Skeletal muscle cell (primary cell): ENCODE data around the gene SLK.

Experiments
- DNase-seq: peaks from one replicate; pipeline ENCODE4 v3.0.0-alpha.2; 2010; ENCODE audit warnings: low read depth
- H3K4me3 ChIP-seq: 2 replicates; pipeline ENCODE4 v1.5.1; 2011; ENCODE audit warnings: low read depth, mild to moderate bottlenecking, control low read depth, low read length, moderate library complexity

SLK gene

DNA sequence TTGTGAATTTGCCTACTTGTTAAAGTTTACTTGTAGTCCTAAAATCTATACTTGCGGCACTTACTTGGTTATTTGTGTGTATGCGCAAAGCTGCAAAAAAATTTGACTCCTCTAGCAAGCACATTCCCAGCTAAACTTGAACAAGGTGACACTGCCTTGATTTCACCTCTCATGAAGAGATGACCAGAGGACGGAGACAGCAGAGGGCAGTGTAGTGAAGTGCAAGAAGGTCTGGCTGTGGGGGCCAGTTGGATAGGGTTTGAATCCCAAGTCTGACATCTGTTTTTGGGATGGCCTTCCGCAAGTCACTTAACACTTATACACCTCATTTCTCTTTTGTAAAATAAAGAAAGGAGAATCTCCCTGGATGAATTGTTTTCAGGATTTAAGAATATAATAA is 15.7 kb downstream of the SLK start:
- no peak for DNase-seq
- H3K4me3 ChIP-seq, result no peak overlapping the region

DNA sequence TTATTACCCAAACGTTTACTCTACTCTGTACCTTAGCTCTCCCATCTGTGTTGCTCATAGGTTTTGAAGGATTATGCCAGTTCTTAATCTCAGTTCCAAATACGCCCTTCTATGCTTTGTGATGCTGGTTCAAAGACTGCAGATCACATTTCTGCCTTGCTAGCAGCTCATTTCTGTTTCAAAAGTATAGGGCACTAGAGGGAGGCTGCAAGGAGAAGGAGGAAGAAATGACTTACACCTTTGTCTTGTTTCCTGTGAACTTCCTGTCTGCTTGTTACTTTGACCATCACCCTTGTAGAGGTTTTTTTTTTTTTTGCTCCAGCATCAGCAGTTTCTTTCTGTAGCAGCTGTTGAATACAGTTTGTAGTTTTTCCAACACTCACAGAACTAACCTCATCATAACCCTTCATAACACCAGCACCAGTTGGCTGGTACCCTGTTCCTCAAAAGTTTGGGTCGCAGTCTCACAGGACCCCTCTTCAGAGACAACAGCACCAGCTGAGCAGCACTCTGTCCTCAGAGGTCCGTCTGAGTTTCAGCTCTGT is 16.5 kb downstream of the SLK start:
- H3K4me3 ChIP-seq, result no peak overlapping the region
- no peak for DNase-seq

DNA sequence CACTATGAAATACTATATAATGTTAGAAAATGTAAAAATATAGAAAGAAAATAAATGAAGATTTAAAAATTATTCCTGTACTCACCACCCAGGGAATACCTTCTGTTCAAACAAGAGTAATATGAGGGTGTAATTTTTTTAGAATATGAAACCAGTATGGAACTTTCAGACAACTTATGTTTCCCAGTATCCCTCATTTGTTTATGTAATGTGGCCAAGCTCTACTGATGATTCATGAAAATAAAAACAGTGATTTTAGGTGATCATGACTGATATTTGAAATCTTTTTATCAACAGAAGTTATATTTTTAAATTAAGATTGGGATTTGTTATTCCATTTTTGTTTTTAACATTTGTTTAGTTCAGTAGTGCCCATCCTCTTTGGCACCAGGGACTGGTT is 18.8 kb downstream of the SLK start:
- DNase-seq, result no peak
- no peak overlapping the region for H3K4me3 ChIP-seq

DNA sequence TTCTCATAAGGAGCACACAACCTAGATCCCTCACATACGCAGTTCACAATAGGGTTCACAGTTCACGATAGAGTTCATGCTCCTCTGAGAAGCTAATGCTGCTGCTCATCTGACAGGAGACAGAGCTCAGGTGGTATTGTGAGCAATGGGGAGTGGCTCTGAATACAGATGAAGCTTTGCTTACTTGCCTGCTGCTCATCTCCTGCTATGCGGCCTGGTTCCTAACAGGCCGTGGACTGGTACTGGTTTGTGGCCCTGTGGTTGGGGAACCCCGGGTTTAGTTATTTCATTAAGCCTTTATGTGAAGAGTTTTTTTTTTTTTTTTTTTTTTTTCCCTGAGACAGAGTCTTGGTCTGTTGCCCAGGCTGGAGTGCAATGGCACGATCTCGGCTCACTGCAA is 19.4 kb downstream of the SLK start:
- no peak overlapping the region for H3K4me3 ChIP-seq
- no peak for DNase-seq

DNA sequence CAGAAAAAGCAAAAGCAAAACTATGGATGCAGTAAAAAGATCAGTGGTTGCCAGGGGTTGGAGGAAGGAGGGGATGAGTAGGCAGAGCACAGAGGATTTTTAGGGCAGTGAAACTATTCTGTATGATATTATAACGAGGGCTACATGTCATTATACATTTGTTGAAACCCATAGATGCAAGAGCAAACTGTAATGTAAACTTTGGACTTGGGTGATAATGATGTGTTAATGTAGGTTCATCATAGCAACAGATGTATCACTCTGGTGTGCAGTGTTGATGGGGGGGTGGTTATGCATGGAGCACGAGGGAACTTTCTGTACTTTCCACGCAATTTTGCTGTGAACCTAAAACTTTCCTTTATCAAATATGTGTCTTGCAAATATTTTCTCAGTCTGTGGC is 23.2 kb downstream of the SLK start:
- H3K4me3 ChIP-seq, result no peak overlapping the region
- no peak for DNase-seq

DNA sequence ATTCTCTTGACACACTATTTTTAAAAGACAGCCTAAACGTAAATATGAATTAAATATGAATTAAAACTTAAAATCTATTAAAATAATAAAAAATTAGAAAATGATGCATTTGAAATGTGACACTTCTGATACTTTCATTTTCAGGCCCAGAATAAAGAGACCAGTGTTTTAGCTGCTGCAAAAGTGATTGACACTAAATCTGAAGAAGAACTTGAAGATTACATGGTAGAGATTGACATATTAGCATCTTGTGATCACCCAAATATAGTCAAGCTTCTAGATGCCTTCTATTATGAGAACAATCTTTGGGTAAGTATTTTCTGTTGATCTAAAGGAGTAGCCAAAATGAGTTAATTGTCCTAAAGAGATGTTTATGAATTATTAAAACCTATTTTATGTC is 23.6 kb downstream of the SLK start:
- no peak overlapping the region for H3K4me3 ChIP-seq
- no peak for DNase-seq

DNA sequence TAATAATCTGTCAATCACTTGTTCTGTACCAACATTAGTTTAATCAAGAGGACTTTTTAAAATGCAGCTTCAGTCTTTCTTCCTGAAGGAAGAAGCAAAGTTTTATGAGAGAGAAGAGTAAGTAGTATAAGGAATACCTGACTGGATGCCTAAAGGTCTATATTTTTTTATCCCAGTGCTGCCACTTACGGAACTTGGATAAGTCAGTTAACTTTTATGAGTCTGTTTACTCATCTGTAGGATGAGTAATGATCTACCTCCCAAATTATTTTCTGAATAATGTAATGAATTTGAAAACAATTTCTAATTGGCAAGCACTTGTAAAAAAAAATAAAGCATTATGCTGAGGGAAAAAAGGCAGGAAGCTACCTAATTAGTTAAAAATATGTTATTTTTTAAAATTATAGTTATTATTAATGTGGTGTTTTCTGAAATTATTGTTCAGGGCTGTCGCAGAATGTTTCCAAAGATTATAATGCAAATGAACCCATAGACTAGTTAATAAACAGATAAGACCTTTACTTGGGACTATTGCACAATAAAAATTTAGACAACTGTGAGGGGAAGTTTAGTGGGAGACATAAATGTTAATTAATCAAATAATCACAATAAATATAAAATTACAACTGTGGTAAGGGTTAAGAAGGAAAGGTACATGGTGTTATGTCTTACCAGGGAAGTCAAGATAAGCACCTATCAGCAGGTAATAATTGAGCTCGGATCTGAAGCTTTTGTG is 24.6 kb downstream of the SLK start:
- no peak for DNase-seq
- no peak overlapping the region for H3K4me3 ChIP-seq

DNA sequence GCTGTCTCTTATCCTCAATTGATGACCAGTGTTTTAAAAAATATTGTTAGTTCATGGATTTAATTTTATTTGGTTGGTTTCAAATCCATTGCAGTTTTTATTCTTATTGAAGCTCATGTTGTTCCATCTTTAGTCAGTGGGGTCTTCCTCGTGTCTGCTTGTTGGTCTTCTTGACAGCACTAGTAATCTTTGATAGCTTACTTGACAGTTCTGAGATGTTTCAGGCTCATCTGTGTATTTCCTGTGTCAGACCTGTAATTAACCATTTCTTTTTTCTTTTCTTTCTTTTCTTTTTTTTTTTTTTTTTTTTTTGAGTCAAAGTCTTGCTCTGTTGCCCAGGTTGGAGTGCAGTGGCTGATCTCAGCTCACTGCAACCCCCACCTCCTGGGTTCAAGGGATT is 28.2 kb downstream of the SLK start:
- DNase-seq, result no peak

DNA sequence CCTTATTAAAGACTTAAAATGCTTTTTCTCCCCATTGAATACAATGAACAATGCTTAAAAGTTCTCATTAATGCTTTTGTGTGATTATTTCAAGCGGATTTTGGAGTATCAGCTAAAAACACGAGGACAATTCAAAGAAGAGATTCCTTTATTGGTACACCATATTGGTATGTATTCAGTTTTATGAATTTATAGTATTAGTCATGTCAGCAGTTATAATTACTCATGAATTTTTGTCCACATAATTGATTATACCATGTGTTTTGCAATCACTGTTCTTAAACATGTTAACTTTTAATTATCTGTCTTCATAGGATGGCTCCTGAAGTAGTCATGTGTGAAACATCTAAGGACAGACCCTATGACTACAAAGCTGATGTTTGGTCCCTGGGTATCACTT is 31.9 kb downstream of the SLK start:
- no peak overlapping the region for H3K4me3 ChIP-seq
- no peak for DNase-seq

More for the DNA sequence above, 28.2 kb downstream of the SLK start:
- H3K4me3 ChIP-seq, result no peak overlapping the region

DNA sequence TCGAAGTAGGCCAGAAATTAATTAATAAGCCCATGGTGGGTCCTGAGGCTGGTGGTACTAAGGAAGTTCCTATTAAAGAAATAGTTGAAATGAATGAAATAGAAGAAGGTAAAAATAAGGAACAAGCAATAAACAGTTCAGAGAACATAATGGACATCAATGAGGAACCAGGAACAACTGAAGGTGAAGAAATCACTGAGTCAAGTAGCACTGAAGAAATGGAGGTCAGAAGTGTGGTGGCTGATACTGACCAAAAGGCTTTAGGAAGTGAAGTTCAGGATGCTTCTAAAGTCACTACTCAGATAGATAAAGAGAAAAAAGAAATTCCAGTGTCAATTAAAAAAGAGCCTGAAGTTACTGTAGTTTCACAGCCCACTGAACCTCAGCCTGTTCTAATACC is 36.0 kb downstream of the SLK start:
- no peak overlapping the region for H3K4me3 ChIP-seq
- DNase-seq, result no peak

DNA sequence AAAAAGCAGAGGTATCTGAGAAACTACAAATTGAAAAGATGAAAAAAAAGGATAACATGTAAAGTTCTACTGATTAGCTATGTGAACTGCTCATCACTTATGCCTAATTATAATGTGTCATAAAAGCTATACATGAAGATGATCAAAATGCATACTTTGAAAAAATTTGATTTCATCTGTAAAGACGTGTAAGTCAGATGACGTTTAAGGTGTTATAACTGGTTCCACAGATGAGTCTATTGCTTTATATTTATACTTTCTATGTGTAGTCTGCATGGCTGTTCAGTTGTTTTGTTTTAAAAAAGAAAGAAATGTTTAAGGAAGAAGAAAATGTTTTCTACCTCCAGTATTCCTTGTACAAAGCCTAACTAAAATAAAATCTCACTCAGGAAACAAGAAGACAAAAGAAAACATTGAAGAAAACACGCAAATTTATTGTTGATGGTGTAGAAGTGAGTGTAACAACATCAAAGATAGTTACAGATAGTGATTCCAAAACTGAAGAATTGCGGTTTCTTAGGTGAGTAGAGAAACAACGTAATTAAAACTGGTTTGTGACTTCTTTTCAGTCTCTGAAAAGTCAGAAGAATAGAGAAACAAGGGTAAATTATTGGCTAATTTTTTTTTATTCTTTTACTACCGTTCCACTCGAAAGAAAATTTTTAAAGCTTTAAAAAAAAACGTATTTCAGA is 38.4 kb downstream of the SLK start:
- DNase-seq, result no peak
- no peak overlapping the region for H3K4me3 ChIP-seq

DNA sequence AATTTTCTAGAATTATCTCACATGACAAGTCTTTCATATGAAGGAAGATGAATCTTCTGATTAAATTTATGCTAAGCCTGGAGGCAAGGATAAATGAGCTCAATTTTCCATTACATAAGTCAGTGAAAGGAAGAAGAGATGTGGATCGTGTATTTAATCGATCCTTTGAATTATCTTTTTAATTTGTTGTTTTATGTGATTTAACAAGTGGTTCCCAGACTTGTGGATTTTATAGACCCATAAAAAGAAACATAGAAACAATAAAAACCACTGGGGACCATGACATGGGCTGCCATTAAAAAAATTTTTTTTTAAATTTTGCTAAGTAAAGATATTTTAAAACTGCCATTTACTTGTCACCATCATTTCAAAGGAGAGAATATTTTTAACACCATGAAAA is 45.0 kb downstream of the SLK start:
- H3K4me3 ChIP-seq, result no peak overlapping the region
- no peak for DNase-seq

DNA sequence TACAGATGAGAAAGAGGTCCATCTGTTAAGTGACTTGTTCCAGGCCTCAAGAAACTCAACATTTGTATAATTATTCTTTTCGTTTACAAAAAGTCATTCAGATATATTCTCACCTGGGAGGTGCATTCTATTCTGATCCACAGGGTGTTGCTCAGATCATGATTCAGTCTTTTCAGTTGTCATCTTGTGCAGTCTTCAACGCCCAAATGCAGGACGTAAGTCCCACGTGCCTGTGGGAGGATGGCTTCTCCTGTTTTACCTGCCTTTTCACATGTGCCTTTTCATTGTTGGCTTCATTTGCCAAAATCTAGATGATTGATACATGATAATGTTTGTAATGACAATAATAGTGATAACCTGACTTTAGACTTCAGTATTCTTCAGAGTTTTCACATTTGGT is 46.5 kb downstream of the SLK start:
- H3K4me3 ChIP-seq, result no peak overlapping the region
- no peak for DNase-seq

DNA sequence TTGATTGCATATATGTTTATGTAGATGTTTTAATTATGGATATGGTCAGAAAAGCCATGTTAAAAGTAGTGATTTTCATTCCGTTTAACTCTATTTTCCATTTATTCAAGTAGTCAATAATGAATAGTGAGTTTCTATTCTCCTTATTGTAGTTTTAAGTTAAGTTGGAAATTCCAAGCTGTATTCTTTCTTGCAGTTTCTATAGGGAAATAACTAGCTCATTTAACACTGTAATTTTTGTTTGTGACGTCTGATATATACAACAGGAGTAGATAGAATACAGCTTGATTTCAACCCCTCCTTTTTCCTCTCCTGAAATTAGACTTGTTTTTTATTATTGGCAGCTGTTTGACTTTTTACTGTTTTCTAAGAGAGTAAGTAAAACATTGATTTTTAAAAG is 47.2 kb downstream of the SLK start:
- no peak for DNase-seq
- no peak overlapping the region for H3K4me3 ChIP-seq

DNA sequence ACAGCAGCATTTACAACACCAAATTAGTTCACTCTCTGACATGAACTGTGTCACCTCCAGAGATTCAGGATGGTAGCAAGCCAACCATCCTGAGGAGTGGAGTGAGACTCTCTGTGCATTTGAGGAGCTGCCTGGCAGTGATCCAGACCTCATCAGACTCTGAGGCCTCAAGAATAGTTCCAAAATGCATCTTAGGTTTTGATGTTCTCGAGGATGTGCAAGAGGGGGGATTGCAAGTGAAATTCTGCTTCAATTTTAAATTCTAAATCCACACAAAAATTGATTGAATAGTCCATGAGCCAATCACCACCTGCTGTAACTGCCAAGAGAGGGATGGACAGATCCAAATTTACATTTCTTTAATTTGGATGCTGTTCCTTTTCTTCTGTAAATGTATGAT is 49.7 kb downstream of the SLK start:
- H3K4me3 ChIP-seq, result no peak overlapping the region
- no peak for DNase-seq

DNA sequence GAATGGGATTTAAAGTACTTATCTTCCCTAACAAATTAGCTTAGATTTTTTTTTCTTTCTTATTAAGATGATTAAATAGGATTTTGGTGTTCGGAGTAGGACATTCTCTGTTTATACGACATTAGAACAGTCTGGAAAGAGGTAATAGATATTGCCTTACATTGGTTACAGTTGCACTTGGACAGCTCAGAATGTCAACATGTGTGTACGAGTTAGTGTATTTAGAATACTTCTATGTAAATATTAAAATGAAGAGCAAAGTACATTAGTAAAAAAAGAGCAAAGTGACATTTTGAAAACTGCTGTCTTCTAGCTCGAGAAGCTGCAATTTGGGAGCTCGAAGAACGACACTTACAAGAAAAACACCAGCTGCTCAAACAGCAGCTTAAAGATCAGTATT is 51.5 kb downstream of the SLK start:
- no peak for DNase-seq
- no peak overlapping the region for H3K4me3 ChIP-seq

DNA sequence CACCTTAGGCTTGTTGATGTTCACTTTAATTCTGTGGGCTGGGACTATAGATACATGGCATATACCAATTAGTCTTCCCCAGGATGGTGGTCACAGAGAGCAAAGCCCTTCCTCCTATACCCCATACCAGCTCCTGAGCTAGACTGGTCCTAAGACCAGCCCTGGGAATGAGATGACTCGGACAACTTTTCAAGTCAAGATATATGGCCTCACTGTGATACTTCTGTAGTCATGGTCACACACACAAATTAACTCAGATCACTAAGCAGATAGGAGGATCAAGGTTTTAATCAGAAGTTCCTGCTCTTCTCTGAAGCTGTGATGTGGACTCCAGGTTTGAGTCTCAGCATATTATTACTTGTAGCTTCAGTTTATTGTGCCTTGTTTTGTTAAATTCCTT is 53.1 kb downstream of the SLK start:
- no peak for DNase-seq

DNA sequence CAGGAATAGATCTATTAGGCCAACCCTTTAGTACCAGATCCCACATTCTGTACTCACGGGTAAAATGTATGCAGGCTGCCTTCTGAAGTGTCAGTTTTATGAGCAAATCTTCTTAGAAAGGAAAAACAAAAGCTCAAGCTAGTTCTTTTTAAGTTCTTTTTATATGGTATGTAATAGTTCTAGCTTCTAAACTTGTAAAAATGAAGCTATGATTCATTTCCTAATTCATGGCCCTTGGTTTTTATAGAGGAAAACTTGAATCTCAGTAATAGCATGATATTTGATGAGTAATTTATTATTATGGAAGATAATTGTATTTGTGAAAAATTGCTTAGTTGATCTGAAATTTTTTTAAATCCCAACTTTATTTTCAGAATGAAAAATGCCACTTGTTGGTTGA is 54.3 kb downstream of the SLK start:
- DNase-seq, result no peak
- no peak overlapping the region for H3K4me3 ChIP-seq

More for the DNA sequence above, 53.1 kb downstream of the SLK start:
- no peak overlapping the region for H3K4me3 ChIP-seq

DNA sequence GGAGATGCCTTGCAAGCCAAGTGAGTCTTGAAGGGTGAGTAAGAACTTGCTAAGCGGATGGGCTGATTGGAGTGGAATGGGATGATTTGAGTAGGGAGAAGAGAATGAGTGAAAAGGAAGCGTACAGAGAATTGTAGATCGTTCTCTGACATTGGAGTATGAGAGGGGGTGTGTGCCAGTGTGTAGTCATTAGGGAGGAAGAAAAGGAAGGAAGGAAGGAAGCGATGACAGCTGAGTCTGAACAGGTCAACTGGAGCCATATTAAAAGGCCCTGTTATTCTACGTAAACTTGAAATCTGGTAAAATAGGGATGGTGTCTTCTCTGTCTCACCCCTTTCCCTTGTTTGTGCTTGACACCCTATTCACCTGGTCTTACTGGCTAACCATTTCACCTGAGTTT is 55.1 kb downstream of the SLK start:
- no peak for DNase-seq
- no peak overlapping the region for H3K4me3 ChIP-seq

DNA sequence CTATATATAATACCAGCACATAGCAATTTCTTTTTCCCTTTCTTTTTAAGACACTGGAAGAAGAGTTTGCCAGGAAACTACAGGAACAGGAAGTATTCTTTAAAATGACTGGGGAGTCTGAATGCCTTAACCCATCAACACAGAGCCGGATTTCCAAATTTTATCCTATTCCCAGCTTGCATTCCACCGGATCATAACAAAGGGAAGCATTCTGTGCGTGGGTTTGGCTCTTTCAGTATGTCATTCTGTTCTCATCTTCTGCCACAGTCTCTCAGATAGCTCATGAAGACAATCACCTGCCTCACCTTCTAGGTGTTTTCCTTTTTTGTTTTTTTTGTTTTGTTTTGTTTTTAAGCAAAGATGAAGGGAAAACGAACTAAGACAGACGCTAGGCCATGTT is 58.6 kb downstream of the SLK start:
- no peak for DNase-seq
- H3K4me3 ChIP-seq, result no peak overlapping the region

DNA sequence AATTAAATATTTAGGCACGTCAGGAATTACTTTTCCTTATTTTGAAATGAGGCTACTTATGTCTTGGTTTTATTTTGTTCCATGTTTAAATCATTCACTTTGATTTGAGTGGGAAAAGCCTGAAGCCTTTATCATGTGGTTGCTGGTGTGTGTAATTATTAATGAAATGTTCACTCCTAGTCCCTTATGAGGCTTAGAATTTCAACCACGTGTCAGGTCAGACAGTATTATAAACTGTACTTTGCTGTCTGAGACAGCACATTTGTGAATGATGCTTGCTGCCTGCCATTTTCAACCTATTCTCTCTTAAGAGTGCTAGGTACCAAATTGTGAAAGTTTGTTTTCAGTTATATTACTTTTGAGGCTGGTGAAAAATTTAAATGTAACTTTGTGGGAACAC is 59.8 kb downstream of the SLK start:
- no peak for DNase-seq

More for the DNA sequence above, 59.8 kb downstream of the SLK start:
- H3K4me3 ChIP-seq, result no peak overlapping the region
